NCI-H1417 treated with DMSO at 0.1 percent for 48 hours (cell line): ENCODE results near the gene COX6B2.
"Not testable (repeated sequence)": the region's sequence is repeated elsewhere in the genome, so short reads cannot be mapped to it uniquely, and the experiment has no call there.

Source experiments
- DNase-seq: peaks from one replicate; lab custom pipeline; 2025; lab: John Stamatoyannopoulos, UW

The COX6B2 gene, protein sequence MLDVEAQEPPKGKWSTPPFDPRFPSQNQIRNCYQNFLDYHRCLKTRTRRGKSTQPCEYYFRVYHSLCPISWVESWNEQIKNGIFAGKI

DNA sequence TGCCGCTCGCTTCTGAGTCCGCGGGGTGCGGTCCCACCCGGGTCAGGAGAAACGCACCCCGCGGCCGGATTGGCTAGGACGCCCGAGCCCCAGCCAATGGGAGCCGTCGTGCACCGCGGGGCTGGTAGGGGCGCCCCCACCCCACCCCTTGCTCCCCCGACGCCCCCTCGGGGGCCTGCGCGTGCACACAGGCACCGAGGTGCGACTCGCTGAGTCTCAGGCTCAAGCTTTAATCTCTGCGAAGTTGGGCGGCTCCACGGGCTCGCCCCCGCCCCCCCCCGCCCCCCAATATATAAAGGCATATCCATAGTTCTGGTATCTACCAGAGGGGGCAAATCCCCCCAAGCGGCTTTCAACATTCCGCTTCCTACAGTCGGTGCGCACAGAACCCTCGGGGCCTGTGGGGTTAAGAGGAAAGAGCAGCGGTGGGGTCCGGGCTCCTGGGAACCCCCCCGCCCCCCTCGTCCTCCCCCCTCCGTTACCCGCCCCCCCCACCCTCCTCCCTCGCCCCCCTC lies at the start of gene COX6B2:
Gene COX6B2 (minus strand): TSS at position 22 of the 515 bp plus-strand sequence. CDS start 198 bp downstream, outside the sequence.
- DNase-seq: no peak

DNA sequence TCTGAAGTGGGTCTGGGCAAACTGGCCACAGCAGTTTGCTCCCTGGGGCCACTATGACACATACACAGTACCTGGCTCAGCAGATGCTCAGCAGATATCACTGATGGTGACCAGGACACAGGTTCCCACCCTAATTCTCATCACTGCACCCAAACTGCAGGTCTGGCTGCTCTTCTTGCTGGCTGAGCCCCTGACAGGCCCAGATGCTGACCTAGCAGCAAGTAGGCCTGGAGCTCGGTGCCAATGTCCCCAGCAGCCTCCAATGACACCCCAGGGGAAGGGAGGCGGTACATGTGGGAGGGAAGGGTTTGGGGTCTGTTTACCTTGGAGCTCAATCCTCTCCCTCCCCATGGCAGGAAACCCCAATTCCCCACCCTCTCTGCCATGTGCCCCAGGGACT lies 48.0 kb upstream of the COX6B2 start:
- no peak for DNase-seq

DNA sequence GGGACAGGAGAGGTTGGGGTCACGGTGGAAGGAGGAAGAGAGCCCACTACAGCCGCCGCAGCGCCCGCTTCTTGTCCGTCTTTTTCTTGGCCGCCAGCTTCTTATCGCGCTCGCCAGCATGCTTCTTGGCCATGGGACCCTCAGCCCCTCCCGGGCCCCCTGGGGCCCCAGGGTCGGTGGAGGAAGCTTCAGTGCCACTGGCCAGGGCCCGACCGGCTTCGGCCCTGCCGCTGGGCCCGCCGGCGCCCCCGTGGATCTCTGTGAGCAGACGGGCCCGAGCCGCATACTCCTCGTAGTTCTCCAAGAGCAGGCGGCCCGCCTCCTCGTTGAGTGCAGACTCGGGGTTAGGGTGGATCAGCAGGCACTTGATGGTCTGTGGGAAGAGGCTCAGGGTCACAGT lies 46.9 kb upstream of the COX6B2 start:
- DNase-seq: not testable (repeated sequence)

DNA sequence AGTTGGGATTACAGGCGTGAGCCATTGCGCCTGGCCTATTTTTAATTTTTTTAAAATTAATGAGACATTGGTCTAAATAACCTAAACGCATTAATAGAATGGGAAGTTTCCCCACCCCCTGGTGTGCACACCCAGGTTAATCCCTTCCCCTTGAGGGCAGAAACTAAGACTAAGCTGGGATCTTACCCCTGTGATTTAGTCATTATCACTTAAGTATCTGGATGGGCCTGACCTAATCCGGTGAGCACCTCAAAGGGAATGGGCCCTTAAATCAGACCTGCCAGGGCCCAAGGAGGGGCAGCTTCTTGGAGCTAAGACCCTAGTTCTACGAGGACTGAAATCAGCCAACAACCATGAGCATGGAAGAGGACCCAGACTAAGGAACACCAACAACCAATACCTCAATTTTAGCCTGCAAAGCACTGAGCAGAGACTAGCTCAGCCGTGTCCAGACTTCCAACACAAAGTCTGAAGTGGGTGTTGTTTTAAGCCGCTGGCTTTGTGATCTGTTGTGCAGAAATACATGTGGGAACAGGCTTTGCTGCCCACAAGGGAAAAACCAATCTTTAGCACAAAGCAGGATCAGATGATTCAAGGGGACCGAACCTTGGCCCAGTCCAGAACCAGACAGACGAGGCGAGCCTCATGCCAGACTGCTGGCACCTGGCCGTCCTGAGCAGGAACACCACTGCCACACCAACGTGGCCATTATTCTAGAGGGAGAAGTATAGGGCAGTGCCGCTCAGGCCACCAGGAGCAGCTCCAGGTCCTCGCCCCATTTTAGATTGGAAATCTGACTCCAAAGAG lies 46.0 kb upstream of the COX6B2 start:
- no peak for DNase-seq

DNA sequence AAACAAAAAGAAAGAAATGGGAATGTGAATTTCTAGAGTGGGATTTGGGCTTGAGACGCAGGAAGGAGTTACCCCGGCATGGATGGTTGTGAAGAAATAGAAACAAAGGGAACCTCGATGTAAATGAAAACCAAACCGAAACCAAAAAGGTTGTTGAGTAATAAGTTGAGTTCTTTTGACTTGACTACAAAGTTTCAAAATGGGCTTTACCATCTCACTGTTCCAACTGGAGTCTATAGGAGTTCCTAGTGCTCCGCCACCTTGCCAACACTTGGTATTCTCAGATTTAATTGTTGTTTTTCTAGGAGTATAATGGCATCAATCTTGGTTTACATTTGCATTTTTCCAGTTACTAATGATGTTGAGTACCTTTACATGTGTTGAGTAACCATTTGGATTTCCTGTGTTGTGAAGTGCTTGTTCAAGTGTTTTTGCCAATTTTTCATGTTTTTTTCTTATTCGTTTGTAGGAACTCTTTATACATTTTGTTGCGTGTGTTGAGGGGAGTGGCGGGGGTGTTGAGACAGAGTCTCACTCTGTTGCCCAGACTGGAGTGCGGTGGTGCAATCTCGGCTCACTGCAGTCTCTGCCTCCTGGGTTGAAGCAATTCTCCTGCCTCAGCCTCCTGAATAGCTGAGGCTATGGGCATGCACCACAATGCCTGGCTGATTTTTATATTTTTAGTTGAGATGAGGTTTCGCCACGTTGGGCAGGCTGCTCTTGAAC lies 43.8 kb upstream of the COX6B2 start:
- no peak for DNase-seq

DNA sequence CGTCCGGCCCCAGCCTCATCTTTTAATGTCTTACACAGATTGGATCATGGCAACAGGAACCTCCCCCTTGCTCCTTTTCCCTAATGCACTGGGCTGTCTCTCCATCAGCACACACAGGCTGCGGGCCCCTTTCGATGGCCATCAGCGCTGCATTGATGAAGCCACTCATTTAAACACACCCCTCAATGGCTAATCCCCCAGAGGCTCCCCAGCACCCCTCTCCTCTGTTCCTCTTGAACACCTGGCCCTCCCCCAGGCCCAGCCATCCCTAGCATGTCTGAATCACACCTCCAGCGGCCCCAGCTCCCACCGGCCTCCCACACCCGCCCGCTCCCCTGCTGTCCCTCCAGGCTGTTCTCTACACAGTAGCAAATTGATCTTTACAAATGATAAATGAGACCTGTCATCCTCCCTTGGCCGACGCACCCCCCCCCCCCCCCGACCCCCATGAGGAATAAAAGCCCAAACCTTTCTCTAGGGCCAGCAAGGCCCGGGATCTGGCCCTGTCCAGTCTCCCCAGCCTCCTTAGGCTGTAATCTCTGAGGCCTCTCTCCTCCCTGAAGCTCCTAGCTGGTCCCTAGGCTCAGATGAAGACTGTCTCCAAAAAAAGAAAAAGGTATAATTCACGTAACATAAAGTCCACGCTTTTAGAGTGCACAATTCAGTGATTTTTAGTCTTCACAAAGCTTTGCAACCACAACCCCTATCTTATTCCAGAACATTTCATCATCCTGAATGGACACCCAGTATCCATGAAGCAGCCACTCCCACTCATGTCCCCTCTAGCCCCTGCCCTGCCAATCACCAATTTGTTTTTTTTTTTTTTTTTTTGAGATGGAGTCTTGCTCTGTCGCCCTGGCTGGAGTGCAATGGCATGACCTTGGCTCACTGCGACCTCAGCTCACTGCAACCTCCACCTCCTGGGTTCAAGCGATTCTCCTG lies 38.6 kb upstream of the COX6B2 start:
- no peak for DNase-seq

DNA sequence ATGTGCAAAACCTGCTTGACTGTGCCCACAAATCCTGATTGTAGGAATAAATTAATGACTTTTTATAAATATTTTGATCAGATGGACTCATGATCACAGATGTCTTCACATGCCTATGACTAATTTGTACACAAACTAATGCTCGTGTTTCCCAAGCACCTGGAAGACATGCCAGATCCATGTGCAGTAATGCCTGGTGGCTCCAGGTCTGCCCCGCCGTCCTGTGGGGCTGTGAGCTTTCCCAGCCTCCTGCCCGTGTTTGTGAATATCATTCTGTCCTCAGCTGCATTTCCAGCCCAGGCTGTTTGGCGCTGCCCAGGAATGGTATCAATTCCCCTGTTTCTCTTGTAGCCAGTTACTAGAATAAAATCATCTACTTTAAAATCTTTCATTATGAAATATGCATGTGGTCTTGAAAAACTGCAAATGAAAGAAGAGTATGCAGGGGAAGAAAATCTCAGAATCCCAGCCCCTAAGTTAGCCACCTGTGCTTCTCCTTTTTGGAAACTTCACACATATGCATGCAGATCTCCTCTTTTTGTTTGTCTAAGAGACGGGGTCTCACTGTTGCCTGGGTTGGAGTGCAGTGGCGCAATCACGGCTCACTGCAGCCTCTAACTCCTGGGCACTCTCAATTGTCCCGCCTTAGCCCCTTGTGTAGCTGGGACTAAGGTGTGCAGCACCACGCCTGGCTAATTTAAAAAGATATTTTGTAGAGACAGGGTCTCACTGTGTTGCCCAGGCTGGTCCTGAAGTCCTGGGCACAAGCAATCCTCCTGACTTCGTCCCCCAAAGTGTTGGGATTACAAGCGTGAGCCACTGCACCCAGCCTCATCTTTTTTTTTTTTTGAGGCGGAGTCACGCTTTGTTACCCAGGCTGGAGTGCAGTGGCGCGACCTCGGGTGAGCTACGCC lies 37.4 kb upstream of the COX6B2 start:
- no peak for DNase-seq

DNA sequence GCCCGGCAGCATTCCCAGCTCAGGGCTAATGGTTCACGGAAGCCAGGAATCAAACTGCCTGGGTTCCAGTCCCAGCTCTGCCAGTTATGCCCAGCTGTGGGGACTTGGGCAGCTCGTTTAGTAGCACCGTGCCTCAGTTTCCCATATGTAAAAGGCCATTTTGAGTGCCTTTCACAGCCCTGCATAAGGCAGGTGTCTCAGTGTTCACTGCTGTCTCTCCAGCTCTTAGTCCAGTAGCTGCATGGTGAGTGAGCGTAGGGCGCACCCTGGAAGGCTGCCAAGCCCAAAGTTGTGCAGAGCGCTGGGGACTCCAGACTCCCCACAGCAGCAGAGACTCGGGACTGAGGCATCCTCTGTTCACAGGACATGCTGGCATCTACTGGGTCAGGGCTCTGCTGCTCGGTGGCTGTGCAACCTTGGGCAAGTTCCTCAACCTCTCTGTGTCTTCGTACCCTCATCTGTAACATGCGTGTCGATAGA lies 36.7 kb upstream of the COX6B2 start:
- DNase-seq: no peak

DNA sequence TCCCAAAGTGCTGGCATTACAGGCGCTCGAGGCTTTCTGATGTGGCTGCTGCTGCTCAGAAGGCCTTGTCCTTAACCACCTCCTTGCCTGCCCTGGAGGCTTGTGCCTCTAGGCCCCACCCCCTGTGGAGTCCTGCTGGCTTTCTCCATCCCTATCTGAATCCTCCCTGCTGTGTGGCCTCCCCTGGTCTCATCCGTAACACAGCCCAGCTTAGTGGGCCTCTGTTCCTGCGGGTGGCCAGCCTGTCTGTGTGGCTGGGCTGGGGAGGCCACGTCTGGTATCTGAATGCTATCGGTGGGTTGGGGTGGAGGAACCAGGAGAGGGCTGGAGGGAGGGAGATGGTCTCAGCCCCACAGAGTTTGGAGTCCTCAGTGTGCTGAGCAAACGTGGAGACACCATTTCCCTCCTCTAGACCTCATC lies 36.0 kb upstream of the COX6B2 start:
- no peak for DNase-seq

DNA sequence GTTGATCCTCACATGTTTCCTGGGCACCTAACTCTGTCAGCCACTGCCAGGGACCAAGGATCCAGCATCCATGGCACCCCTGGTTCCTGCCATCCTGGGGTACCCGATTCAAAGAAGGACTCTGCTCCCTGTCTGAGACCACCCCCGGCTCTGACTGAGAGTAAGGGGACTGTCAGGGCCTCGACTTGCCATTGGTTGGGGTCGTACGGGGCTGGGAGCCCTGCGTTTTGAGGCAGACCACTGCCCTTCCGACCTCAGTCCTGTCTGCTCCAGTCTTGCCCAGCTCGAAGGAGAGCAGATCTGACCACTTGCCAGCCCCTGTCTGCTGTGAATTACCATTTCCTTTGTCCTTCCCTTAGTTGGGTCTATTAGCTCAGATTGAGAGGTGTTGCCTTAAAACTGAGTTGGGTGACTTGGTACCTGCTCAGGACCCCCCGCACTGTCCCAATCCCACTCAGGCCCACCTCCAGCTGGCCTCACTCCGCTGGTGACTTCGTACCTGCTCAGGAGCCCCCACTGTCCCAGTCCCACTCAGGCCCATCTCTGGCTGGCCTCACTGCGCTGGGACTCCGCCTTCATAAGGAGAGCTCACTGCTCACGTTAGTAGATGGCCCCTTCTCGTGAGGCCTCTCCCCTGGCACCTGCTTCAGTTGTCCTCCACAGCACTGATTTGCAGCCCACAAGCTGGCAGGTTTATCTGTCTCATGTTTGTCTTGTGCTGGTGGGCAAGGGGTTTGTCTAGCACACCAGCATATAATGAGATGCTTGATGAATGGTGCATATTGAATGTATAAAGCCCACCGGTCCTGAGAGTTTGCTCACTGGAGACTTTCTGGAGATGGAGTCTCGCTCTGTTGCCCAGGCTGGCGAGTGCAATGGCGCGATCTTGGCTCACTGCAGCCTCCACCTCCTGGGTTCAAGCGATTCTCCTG lies 35.1 kb upstream of the COX6B2 start:
- no peak for DNase-seq

DNA sequence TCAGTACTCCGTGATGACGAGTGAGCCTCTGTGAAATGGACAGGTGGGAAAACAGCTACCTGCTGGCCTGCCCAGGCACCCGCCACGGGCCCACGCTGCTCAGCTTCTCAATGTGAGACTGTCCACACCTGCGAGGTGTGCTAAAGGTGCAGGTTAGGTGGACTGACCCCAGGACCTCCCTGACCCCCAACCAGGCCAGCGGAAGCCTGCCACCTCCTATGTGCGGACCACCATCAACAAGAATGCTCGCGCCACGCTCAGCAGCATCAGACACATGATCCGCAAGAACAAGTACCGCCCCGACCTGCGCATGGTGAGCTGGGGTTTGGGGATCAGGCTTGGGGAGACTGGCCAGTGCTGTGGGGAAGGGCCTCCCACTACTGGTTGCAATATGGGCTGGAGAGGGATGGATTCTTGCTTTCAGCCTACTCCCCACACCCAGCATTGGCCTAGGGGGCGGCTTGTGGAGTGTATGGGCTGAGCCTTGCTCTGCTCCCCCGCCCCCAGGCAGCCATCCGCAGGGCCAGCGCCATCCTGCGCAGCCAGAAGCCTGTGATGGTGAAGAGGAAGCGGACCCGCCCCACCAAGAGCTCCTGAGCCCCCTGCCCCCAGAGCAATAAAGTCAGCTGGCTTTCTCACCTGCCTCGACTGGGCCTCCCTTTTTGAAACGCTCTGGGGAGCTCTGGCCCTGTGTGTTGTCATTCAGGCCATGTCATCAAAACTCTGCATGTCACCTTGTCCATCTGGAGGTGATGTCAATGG lies 33.4 kb upstream of the COX6B2 start:
- DNase-seq: no peak

DNA sequence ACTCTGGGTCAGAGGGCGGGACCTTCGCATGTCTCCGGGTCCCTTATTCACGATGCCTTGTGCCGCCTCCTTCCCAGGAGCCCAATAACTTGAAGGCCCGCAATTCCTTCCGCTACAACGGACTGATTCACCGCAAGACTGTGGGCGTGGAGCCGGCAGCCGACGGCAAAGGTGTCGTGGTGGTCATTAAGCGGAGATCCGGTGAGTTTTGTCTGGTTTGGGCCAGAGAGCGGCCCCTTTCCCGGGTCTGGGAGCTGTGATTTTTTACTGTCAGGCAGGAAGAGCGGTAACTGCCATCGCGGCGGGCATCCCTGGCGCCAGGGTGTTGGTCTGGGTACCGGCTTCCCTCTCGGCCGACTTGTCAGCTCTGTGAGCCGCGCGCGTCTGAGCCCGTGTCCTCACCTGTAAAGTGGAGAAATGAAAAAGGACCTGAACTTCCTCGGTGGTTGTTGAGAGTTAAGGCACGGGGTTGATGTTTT lies 32.0 kb upstream of the COX6B2 start:
- no peak for DNase-seq

DNA sequence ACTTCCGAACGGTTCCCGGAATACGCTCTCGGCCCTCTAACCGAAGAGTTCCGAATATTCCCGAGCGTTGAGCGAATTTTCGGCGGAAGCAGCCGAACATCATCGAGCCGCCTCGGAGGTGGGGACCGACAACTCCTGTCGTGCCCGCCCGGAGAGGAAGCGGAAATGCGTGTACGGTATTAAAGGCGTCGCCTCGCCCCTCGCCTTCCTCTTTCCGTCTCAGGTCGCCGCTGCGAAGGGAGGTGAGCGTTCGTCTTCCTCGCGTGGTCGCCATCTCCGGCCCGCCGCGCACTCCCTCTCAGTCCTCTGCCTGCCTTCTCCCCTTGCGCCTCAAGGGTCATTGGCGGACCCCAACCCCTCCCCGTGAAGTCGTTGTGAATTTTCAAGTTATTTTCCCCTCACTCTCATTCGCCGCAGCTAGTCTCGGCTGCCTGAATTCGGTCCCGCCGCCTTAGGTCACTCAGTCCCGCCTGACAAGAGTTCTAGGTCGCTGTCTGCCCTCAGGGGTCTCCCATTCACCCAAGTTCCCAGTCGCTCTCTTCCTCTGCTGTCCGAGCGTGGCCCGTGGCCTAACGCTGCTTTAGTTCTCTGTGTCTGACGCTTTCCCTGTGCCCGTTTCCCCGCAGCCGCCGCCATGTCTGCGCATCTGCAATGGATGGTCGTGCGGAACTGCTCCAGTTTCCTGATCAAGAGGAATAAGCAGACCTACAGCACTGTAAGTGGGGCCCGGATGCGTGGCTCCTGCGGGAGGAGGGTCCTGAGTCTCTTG lies 31.4 kb upstream of the COX6B2 start, which contains the start of gene RPL28:
Gene RPL28 (plus strand): TSS at position 209 of the 769 bp plus-strand sequence. CDS start 426 bp downstream, at position 635.
- DNase-seq: peak; percentile 89

DNA sequence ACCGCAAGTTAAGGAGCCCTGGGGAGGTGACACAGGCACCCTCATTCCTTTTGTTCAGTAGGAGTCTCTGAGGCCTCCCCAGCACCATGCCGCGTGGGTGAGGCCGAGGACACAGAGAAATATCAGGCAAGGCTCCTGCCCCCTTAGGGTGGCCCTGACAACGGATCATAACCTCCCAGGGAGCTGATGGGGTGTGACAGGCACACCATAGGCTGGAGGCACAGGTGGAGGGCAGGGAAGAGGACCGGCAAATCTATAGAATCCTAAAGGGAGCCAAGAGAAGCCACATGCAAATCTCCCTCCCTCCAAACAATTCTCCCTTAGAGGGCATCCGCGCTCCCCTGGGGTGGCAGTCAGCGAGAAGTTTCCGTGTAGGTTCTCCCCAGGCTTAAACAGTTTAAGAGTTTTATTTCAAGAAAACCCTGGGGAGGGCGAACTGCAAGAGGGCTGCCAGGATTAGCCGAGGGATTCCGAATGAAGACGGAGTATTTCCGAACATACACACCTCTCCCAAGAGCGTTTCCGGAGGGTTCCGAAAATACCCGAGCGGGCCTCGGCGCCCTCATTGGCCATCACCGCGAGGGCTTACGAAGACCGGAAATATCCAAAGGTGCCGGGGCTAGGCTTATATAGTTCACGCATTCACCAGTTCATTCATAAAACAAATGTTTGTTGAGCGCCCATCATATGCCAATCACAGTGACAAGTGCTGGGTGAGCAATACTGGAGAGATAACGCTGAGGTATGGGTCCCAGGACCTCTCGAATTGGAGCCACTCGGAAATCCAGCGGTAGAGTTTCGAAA lies 30.6 kb upstream of the COX6B2 start:
- peak; percentile 89 for DNase-seq

DNA sequence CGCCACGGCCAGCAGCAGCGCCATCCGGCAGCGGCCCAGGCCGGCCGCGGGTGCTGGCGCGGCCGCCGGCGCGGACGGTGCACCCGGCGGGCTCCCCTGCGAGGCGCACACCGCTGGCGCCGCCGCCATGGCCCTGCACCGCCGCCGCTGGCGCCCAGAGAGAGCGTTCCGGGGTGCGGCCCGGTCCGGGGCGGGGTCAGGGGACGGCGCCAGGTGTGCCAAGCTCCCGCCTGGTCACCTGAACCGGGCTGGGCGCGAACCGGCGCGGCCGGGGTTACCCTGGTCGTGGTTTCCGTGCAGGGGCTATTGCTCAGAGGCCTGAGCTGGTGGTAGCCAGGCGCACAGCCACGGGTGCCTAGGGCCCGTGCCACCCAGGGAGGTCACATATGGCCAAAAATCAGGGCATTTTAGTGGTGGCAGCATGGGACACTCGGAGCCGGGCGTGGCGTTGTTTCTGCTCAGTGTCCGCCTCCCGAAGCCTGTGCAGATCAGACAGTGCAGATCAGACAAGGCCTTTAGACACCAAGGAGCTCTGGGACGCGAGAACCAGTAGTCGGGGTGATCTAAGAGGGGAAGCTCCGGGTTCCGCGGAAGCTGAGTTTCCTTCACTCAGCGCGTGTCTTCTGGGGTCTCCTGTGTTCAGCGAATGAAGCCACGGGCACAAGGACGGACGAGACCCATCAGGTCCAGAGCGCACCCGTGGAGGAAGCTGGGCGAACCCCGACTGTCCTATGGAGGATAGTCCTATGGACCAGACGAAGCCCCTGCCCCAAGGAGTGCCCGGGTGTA lies 29.8 kb upstream of the COX6B2 start, which contains the start of gene TMEM238:
Gene TMEM238 (minus strand): TSS at position 162 of the 789 bp plus-strand sequence. CDS start 33 bp downstream, at position 129.
- no peak for DNase-seq
